Transverse colon (tissue), 4 donors: ENCODE results near the gene NPIPA7.
"Not testable (repeated sequence)": the region's sequence is repeated elsewhere in the genome, so short reads cannot be mapped to it uniquely, and the experiment has no call there.

Experiments
- CTCF ChIP-seq, 5 experiments: fragments of 200-600 bp in 3 of 5; fragments of 450-650 bp in 2 of 5; sonication (generic) in 3 of 5; IDR thresholded peaks; 1 replicate in 2 of 5; 2 replicates in 3 of 5; pipeline ENCODE4 v1.5.1; 2016 to 2017; ENCODE audit warnings: antibody characterized with exemption in 5 of 5, inconsistent platforms in 3 of 5, mild to moderate bottlenecking in 2 of 5, moderate library complexity in 1 of 5
- EP300 ChIP-seq: sonication (generic); formaldehyde crosslinking; IDR thresholded peaks from one replicate; pipeline ENCODE4 v1.6.1; 2017; ENCODE audit warnings: antibody characterized with exemption, low read depth
- POLR2A ChIP-seq: fragments of 450-650 bp; IDR thresholded peaks from one replicate; pipeline ENCODE4 v1.6.1; 2016; ENCODE audit warnings: antibody characterized with exemption, mild to moderate bottlenecking, moderate library complexity
- POLR2AphosphoS5 ChIP-seq, 3 donors: sonication (generic); formaldehyde crosslinking; IDR thresholded peaks; one replicate each; pipeline ENCODE4 v1.6.1; 2016; ENCODE audit warnings: antibody characterized with exemption in 3 of 3

GRCh38 chr16:16434711-16435110 lies 55.8 kb downstream of the NPIPA7 start:
- not testable (repeated sequence) for TF ChIP-seq CTCF (IDR thresholded peaks at IDR 0.05); POLR2AphosphoS5 (IDR thresholded peaks at IDR 0.05); EP300; POLR2A
